Uterus (tissue), 2 donors: ENCODE measurements around the gene LDLRAD4.

Source experiments
- CTCF ChIP-seq, 4 experiments: fragments of 200-600 bp in 2 of 4; fragments of 450-650 bp in 2 of 4; sonication (generic) in 2 of 4; IDR thresholded peaks; one replicate each; pipeline ENCODE4 v1.5.1; 2016 to 2019; ENCODE audit warnings: antibody characterized with exemption in 4 of 4, mild to moderate bottlenecking in 2 of 4, moderate library complexity in 1 of 4
- POLR2A ChIP-seq, 2 donors: fragments of 450-650 bp; IDR thresholded peaks; one replicate each; pipeline ENCODE4 v1.6.1; 2016; ENCODE audit warnings: antibody characterized with exemption in 2 of 2, mild to moderate bottlenecking in 1 of 2, moderate library complexity in 1 of 2

- TF ChIP-seq CTCF (IDR thresholded peaks at IDR 0.05), result no peak
- TF ChIP-seq POLR2A (IDR thresholded peaks at IDR 0.05), result no peak
Observed at GRCh38 chr18:13275075-13275474, 56.5 kb downstream of the LDLRAD4 start.
